HG02798 (cell line): ENCODE measurements around the gene BANK1.

Source experiments
- ATAC-seq: cut with Tn5 transposase; IDR thresholded peaks from one replicate; pipeline ENCODE4 v1.9.1; 2021; ENCODE audit warnings: mild to moderate bottlenecking; ENCODE audit not compliant: unreplicated experiment, poor library complexity

BANK1 gene

DNA sequence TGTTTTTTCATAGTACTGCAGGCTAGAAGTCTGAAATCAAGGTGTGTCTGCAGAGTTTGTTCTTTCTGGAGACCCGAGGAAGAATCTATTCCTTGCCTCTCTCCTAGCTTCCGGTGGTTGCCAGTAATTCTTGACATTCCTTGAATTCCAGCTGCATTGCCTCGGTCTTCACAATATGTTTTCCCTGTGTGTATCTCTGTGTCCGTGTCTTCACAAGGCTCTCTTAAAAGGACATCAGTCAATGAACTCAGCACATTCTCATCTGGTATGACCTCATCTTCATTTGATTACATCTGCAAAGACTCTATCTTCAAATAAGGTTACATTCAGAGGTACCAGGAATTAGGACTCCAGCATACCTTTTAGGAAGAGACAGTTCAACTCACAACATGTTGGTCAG lies 163.4 kb downstream of the BANK1 start:
- ATAC-seq, result no peak

DNA sequence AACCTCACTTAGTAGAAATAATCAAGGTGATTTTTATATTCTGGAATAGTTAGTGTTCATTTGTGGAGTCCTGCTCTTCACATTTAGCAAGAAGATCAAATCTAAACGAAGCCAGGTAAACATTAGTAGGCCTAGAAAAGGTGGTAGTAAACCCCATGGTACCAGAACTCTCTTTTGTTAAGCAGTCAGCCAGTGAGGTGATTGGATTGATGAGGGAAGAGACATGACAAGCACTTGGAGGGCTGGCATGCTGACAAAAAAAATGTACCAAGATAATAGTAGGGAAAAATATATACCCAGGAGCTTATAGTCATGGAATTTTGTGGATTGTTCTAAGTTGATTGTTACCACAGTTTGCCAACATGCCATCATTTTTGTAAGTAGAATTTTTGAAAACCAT lies 163.8 kb downstream of the BANK1 start:
- no peak for ATAC-seq

DNA sequence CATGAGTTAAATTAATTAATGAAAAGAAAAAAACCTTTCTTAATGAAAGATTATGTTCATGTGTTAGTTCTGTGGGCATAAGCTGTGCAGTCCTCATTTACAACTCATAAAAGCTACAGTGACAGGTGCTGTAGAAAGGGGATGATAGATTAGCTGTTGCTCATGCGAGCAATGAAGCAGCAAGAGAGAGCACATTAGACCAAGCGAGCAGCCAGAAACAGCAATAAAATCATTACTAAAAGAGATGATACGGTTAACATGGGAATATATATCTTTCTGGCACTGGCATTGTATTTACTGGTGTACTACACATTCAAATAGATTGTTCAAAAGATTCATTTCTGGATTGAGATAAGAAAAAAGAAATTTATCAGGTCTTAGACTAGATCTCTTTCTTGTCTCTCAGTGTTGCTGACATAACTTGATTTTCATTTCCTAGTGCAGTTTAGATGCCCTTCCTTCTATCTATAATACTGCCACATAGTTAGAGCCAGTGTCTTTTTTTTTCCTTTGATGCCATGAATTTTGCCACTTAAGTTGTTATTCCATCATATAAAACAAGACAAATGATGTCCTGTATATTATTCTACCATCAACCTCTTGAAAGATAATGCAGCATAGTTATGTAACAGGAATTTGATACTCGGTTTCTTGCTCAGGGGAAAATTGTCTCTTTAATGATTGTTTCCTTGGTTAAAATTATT lies 164.6 kb downstream of the BANK1 start:
- ATAC-seq, result no peak

DNA sequence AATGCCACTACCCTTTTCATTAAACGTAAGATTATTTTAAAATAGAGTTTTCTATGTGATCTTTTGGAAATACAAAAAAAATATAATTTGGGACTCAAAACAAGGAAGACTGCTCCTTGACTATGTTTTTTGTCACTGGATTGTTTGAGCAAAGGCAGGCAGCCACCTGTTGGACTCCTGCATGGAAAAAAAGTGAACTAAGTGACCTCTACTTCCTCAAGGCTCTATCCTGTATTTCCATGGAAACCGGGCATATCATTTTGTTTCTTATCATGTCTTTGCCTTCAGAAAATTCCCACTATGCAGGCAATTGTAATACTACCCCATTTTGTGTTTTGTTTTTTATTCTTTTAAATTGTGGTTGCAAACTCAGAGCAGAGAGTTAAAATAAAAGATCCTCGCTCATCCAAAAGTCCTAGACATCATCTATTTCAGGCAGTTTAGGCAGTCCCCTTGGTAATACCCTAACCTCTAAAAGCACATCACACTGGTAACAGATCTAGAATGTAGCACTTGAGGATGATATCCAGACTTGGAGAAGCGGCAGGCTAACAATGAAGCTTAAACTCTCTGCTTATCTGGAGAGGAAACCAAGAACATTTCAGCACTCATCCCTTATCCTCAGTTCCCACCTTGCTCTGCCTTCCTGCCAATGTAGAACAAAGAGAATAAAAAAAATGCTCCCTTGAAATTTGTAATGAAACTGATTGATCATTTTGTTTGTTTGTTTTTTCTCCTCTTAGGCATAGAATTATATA lies 165.7 kb downstream of the BANK1 start:
- ATAC-seq, result no peak

DNA sequence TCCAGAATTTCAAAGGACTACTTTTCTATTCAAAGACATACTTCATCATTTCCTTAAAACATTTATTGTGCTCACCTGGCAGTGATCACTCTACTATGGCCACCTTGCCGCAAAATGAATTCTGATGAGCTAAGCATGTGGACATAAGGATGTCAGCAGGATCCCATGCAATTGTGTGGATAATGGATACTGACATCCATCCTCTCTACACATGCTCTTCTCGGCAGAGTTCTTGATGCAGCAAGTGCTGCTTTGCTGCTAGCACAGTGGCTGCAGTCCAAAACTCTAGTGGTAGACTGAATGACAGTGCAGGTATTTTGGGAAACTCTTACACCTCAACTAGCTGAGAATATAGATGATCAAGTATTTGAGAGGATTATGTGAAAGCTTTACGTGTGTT lies 168.0 kb downstream of the BANK1 start:
- ATAC-seq, result no peak

DNA sequence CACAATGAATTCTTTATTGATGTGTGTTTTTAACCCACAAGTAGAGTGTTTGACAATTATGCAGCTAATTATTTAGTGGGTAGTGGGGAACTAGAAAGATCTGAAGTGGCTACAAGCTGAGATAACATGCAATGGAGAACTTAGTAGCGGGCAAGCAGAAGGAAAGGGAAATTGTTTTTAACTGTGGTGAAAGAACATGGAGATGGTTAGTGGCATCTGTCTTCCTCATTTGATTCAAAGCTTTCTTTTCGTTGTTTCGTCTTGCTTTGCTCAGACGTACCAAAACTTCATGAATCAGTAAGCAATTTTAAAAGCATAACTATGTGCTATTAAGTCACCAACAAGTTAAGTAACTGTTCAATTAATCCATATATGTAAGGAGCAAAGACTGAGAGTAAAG lies 169.9 kb downstream of the BANK1 start:
- no peak for ATAC-seq

DNA sequence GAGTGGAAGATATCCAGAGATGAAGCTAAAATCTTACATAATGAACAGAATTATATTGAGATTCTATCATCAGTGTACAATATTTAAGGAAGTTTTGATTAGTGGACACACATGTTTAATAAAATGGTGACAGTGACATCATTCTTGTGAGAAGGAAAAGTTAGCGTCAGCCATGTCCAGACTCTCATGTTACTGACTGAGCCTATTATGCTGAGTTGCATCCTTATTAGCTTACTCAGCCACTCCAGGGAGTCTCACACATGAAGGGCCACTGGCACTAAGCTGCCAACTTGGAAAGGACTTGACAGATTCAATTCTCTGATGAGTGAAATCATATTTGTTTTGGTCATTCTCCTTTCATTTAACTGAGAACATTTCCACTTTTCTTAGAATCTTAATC lies 170.6 kb downstream of the BANK1 start:
- ATAC-seq, result no peak

DNA sequence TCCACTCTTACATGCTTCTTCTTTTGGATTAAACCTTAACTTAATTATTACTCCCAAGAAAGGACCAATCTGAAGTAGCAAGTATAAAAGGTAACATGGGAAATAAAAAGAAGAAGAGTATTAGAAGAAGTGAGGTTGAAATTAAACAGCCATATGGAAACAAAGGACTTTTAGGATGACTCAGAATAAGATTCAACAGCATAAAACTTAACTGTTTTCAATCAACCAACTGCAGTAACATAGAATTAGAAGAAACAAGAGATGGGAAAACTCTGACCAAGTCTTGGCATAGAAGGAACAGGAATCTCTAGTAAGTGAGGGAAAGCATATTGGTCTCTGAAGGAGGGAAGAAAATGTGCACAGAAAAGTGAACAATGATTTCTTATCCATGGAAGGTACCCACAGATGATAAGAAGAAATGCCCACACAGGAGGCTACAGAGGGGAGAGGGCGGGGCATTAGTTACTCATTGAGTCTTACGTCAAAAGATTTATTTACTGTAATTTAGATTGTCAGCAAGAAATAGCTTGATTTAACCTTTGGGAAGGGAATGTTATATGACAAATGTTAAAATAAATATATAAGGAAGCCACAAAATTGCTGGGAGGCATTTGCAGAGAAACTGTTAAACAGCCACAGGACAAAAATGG lies 177.3 kb downstream of the BANK1 start:
- ATAC-seq, result no peak

DNA sequence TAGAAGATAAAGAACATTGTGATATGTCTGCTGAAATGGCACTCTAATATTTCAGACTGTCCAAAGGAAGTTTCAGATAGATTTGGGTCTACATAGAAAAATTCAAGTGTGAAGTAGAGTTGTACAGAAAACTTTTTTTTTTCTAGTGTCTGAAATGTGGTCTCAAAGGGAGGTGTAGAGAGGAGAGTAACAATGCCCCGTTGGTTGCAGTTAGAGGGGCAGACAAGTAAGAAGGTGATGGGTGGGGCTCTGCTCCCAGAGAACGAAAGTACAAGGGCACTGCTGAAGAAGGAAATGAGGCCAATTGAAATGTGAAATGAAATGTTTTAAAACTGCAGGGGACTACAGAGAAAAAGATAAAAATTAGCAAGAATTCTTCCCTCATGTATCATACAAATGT lies 177.8 kb downstream of the BANK1 start:
- ATAC-seq, result no peak

DNA sequence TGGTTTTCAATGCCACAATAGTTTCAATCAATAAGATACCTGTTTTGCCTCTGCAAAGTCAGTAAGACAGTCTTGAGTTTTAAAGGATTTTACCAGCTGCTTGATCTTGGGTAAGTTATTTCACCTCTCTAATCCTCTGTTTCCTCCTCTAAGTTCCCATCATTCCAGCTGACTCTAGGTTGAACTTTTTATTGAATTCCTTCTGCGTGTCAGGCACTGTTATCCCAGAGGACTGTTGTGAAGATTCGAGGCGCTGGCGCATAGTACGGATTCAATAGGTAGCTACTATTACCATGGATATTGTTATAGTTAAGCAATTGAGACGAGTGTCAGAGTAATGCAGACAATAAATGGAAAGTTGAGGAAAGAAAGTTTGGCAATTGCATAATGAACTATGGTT lies 179.4 kb downstream of the BANK1 start:
- no peak for ATAC-seq

DNA sequence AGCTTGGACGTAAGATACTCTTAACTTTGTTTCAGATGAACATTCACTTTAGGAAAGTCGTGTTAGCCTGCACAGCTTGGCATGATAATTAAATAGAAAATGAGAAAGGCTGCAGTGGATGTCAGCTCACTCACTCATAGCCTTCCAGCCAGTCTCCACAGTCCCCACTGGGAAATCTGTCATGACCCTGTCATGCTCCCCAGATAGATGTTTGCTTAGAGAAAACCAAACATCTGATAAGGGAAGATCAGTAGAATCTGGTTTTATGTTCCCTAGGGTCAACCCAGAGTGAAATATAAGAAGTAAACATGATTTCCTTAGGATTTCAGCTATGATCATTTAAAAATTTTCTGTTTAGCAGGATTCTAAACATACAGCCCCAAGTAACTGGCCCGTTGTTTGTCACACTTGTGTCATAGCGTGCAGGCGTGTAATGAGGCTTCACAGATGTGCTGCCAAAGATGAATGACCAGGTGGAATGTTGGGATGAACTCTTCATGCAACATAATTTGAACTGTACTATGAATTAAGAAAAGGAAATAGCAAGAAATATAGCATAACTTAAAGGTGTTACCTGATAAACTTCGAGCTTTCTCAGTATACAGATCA lies 180.1 kb downstream of the BANK1 start:
- ATAC-seq, result no peak

DNA sequence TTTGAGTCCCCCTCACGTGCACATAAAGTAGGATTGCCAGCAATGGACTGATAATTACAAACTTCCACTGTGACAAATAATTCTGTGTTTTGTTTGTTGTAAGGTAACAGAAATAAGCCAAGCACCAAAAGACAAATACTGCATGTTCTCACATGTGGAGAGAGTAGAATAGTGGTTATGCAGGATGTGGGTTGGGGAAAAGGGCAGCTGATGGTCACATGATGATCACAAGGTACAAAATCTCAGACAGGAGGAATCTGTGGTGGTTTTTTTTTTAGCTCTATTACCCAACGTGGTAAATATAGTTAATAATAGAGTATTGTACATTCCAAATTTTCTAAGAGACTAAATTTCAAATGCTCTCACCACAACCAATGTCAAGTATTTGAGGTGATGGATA lies 182.3 kb downstream of the BANK1 start:
- no peak for ATAC-seq

DNA sequence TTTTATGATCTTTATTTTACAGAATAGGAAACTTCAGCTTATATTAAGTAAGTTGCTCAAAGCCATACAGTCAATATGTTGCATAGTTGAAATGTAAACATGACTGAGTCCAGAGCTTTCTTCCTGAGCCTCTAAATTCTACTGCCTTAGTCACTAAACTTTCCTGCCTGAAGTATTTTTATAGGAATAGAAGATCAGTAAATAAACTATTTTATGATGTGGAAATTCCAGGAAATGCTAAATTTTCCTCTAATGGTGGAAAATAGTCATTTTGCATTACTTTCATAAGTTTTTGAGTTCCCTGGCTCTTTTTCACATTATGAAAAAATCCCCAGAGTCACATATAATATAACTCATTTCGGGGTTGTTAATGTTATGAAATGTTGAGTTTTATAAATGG lies 182.8 kb downstream of the BANK1 start:
- no peak for ATAC-seq

DNA sequence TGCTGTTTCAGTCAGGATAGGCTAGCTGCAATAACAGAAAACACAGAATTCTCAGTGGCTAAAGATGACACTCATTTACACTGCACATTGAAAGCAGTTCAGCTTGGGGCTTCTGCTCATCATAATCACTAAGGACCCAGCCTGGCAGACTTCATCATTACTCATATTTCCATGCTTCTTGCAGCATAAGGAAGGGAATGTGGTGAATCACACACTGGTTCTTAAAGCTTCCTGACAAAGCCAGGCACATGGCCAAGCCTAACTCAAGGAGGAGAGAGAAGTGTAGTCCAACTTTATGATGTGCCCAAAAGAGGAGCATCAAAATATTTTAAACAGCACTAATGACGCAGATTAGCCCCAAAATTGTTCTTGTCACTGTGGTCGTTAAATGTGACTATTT lies 186.5 kb downstream of the BANK1 start:
- ATAC-seq, result no peak

DNA sequence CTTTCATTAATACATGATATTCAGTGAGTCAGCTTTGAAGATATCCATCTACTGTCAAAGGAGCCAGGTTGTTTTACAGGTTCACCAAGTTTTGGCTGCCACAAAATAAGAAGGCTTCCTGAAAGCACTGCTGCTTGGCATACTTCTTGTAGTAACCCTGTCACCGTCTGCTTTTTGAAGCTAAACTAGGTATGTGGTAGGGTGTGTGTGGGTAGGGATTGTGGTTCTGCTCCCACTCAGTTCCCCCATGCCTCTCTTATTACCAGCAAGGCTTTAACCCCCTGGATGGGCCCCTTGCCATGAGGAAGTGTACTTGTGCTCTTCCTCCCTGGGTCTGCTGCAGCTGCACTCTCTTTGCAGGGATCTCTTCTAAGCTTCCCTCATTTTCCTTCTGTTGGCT lies 191.2 kb downstream of the BANK1 start:
- no peak for ATAC-seq

DNA sequence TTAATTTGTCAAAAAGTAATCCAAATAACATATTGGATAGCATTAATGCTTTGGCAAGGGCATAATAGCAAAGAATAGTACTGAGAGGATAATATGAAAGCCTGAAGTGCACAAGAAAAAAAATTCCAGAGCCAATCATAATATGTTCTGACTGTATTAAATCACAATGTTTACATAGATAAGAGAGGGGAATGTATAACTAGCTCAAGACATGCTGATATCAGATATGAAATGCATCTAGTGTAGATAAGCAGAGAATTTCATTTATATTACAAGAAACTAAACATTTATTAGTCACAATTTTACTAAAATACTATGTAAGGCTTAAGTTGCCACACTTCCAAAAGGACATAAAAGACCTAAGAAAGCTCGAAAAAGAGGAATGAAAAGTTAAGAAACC lies 193.3 kb downstream of the BANK1 start:
- no peak for ATAC-seq

DNA sequence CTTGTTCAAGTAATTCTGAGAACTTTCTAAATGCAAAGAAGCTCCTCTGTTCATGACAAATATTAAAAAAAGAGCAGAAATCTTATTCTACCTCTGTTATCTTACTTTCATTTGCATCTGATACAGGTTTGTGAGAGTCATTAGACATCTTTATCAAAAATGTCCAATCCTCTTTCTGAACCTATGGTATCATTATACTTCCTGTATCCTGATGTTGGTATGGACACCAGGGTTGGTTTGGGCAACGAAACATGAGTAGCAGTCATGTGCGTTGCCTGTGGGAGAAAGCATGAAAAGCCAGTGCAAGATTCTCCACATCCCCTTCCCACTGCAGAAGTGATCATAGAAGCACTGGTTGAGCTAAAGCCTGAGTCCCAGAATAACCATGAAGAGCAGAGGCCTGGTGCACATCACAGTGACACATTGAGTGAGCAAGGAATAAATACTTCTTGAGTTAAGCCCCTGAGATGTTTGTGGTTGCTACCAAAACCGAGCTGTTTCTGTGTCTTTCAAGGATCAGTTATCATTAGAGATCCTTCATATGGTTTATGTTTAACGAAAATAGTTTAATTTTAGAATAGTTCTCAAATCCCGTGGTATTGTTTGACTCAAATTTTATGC lies 197.2 kb downstream of the BANK1 start:
- ATAC-seq, result peak; percentile 88

DNA sequence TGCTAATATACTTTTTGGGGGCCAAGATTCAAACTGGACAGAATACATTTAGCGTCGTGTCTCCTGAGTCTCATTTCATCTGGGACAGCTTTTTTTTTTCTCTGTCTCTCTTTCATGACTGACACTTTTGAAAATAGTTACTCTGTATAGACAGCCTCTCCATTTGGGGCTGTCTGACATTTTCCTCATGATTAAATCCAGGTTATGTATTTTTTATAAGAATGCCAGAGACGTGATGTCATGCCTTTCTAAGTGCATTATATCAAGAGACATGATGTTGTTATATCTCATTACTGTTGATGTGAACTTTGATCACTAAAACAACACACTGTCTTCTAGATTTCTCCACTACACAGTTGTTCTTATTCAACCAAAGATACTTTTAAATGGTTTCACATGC lies 199.0 kb downstream of the BANK1 start:
- no peak for ATAC-seq

DNA sequence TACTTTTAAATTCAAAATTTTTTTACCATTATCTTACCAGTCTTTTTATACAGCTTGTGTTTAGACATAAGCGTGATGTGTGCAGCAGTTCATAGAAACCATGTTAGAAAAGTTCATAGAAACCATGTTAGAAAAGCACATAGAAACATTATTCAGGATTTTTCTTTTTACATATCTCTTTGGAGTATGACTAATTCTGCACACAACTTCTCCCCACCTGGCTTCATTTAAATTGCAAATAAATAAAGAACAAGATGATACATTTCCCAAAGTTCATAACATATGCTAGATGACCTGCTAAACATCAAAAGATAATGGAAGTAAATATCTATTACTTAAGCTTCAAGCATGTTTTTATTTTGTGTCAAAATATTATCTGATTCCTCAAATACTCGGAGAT lies 201.9 kb downstream of the BANK1 start:
- ATAC-seq, result no peak

DNA sequence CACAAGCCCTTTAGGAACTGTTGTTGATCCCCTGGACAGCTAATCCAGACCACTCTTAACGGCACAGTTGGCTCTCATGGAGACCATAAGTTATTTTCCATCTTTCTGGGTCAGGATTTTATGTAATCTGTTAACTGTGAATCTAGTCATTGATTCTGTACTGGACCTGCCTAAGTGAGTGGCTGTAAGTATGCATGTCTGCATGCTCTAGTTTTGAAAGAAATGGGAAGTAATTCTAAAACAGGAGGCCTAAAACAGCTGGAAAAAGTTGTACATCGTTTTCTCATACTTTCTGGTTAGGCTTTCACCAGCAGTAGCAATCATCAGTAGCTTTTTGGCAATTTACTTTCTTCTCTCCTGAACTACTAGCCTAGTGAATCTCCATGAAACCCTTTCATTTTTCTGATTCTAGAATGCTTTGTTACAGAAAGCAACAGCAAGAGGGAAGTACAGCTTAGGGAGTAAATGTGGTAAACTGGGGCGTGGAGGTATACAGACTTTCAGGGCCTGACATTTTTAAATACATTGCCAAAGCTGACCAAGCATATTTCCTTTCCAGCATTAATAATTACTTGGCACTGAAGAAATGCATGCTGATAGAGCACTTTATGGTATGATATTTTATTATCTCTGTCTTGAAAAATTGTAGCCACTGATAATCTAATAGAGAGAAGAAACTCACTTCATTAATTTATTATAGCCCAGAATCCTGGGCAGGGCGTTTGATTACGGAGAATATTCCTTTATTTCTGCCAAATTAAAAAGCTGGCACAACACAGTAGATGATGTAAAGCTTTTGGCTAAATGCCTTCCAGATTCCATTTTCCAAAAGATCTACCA lies 202.7 kb downstream of the BANK1 start:
- no peak for ATAC-seq
